Mucosa of descending colon (tissue), 3 donors: ENCODE results near the gene ABCB11. TPM values are rescaled to one million over a fixed set of nuclear protein-coding genes. Genes with fewer than 3 reads are reported as not detected.
"Not testable (repeated sequence)": the region's sequence is repeated elsewhere in the genome, so short reads cannot be mapped to it uniquely, and the experiment has no call there.

Experiments used
- ATAC-seq: fragments of 200-7000 bp; cut with Tn5 transposase; one replicate; pipeline ENCODE4 v1.9.1; 2020; ENCODE audit warnings: mild to moderate bottlenecking, moderate library complexity
- DNase-seq, 3 donors: peaks; one replicate each; pipeline ENCODE4 v3.0.0-alpha.2; 2020
- H3K36me3 ChIP-seq: fragments of 200-600 bp; one replicate; pipeline ENCODE4 v1.8.0; 2021; ENCODE audit warnings: low read depth, mild to moderate bottlenecking
- H3K4me1 ChIP-seq: fragments of 200-600 bp; one replicate; pipeline ENCODE4 v1.8.0; 2021; ENCODE audit warnings: low read depth, mild to moderate bottlenecking
- H3K4me3 ChIP-seq: fragments of 200-600 bp; one replicate; pipeline ENCODE4 v1.8.0; 2021; ENCODE audit warnings: mild to moderate bottlenecking
- H3K9me3 ChIP-seq: fragments of 200-600 bp; one replicate; pipeline ENCODE4 v1.8.0; 2021; ENCODE audit warnings: mild to moderate bottlenecking
- intact Hi-C, 2 donors: fragments of 100-400 bp; cut with DNase I in 1 of 2; cut with micrococcal nuclease in 1 of 2; formaldehyde crosslinking; loops; one replicate each; pipeline versions ENCODE4 v1.11.0 to v1.11.1; 2022; cut with DNase I, micrococcal nuclease
- total RNA-seq, 3 donors: library from RNA; stranded (reverse); fragmentation: NEBNext Ultra II Directional in 2 of 3; extraction: Animal tissue kit (Norgen Biotek cat#: 25700) in 2 of 3; gene quantifications; one replicate each; pipeline versions ENCODE4 v1.2.1 to v1.2.4, GENCODE V29; 2021 to 2023
- TF ChIP-seq, protein P1 (sequence below): fragments of 200-600 bp; IDR thresholded peaks from one replicate; pipeline ENCODE4 v1.8.0; 2022; ENCODE audit warnings: antibody characterized with exemption, mild to moderate bottlenecking
- donor health status: DM: no; HTN: no; CAD: no; lungs with moderate emphysema.
- donor health status: DM: no; HTN: no; CAD: no.
- donor health status: DM: no; HTN: yes; CAD: no.

The ABCB11 gene
- total RNA-seq, 3 donors from 2014 or later: 1.2 to 21.7 (median 4.6) TPM

DNA sequence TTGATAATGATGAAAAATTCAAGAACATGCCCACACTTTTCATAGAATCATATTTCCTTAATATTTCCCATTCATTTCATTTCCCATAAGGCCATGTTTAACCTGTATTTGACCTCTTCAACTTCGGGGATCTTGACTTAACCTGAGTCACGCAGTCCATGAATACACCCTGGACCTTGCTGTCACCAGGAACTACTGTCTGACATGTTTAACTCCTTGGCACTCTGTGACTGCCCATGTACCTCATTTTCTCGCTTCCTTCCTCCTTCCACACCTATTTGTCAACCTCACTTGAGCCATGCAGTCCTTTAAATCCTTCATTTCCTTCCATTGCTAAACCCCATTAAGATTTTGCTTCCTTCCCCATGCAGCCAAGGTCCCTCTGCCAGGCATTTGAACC, 16.3 kb downstream of the ABCB11 start:
- Histone ChIP-seq H3K4me1 (peaks cover 22% of the 10 kb centered on the region), H3K36me3 (no peaks in the 10 kb centered on the region), H3K9me3 (no peaks in the 10 kb centered on the region), H3K4me3 (no peak overlapping the region)
- TF ChIP-seq, protein P1, sequence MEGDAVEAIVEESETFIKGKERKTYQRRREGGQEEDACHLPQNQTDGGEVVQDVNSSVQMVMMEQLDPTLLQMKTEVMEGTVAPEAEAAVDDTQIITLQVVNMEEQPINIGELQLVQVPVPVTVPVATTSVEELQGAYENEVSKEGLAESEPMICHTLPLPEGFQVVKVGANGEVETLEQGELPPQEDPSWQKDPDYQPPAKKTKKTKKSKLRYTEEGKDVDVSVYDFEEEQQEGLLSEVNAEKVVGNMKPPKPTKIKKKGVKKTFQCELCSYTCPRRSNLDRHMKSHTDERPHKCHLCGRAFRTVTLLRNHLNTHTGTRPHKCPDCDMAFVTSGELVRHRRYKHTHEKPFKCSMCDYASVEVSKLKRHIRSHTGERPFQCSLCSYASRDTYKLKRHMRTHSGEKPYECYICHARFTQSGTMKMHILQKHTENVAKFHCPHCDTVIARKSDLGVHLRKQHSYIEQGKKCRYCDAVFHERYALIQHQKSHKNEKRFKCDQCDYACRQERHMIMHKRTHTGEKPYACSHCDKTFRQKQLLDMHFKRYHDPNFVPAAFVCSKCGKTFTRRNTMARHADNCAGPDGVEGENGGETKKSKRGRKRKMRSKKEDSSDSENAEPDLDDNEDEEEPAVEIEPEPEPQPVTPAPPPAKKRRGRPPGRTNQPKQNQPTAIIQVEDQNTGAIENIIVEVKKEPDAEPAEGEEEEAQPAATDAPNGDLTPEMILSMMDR: no peak
- DNase-seq: no peak
- intact Hi-C loops: no loop called here
- ATAC-seq: peak; percentile 25

DNA sequence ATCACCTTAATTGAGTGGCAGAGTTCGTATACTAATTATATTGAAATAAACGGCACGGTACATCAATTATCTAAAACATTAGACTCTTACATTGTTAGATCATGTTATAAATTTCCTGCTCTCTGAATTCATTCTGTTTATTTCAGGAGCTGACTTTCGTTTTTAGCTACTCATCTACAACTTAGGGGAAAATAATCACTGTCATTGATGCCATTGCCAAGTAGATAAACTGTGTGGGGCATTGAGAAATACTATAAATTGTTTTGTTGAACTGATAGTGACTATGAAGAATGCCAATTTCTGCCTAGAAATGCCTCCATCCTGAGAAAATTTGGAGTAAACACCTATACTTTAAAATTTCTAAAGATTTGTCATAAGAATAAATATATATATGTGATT, 17.5 kb downstream of the ABCB11 start:
- no peaks in the 10 kb centered on the region for H3K36me3 ChIP-seq
- no peak for DNase-seq
- H3K9me3 ChIP-seq: no peaks in the 10 kb centered on the region
- TF ChIP-seq, protein P1: no peak
- peaks cover 22% of the 10 kb centered on the region for H3K4me1 ChIP-seq
- H3K4me3 ChIP-seq: no peak overlapping the region
- no peak for ATAC-seq
- intact Hi-C loops: no loop called here

DNA sequence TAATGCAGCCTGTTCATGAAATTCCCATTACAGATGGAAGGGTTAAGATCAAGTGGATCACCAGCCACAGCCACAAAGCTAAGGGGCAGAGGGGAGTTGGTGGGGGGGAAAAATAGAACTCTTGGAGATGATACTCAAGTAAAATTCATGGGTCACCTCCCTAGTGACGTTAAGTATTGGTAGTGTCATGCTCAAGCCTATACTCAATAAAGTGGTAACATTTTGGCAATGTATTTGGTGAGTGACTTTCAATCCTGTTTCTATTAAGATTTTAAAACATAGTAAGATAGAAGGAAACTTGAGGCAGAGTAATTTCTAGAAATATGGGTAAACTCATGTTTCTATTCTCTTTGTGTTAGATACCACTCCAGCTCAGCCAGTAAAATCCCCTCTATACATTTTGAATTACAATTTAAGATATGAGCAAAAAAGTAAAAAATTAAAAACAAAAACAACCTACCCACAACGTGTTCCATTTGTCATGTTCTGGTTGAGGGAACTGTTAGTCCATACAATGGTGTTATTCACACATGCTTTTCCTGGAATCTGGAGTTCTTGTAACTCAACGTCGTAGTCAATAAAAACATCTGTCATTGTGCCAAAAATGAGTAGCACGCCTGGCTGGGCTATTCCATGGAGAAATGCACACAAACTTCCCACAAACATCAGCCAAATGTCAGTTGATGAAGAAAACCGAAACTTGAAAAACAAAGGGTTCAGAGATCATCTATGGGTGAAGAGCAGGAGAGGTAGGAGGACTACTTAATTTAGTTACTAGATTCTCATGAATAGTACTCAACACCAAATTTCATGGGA, 18.1 kb downstream of the ABCB11 start:
- intact Hi-C loops: no loop called here
- Histone ChIP-seq H3K36me3 (no peaks in the 10 kb centered on the region), H3K4me3 (no peak overlapping the region), H3K4me1 (peaks cover 22% of the 10 kb centered on the region), H3K9me3 (no peaks in the 10 kb centered on the region)
- ATAC-seq (peak; percentile 21), DNase-seq (no peak)
- TF ChIP-seq, protein P1: no peak

DNA sequence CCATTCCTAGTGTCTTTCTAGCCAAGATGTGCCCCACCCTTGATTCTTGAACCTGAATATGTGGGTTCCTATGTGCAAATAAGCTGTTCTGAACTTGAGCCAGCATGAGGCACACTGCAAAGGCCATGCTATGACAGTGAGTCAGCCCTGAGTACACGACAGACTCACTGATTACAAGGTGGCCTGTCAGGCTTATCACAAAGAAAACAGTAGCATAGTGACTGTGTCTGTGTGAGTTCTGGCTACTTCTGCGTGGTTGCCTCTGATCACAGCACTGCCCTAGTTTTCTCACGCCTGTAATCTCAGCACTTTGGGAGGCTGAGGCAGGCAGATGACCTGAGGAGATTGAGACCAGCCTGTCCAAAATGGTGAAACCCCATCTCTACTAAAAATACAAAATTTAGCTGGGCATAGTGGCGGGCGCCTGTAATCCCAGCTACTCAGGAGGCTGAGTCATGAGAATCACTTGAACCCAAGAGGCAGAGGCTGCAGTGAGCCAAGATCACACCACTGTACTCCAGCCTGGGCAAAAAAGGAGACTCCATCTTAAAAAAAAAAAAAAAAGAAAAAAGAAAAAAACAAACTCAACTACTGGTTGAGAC, 18.8 kb downstream of the ABCB11 start:
- H3K4me1 ChIP-seq: peaks cover 22% of the 10 kb centered on the region
- intact Hi-C loops, H3K36me3 ChIP-seq, H3K9me3 ChIP-seq, H3K4me3 ChIP-seq: not testable (repeated sequence)
- peak; percentile 96 for ATAC-seq
- peak; percentile 38 to 78 (median 49) for DNase-seq

DNA sequence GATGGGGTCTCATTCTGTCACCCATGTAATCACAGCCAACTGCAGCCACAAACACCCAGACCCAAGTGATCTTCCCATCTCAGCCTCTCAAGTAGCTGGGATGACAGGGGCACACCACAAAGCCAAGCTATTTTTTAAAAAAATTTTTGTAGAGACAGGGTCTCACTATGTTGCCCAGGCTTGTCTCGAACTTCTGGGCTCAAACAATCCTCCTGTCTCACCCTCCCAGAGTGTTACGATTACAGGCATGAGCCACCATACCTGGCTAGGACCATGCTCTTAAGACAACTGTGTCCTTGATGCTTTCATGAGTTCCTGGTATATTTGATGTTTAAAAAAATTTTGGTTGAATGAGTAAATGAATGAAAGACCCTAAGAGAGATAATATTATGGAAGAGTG, 19.4 kb downstream of the ABCB11 start:
- DNase-seq: no peak
- H3K4me3 ChIP-seq: no peak overlapping the region
- intact Hi-C loops: no loop called here
- H3K9me3 ChIP-seq: no peaks in the 10 kb centered on the region
- peaks cover 22% of the 10 kb centered on the region for H3K4me1 ChIP-seq
- TF ChIP-seq, protein P1: no peak
- no peaks in the 10 kb centered on the region for H3K36me3 ChIP-seq
- ATAC-seq: no peak

DNA sequence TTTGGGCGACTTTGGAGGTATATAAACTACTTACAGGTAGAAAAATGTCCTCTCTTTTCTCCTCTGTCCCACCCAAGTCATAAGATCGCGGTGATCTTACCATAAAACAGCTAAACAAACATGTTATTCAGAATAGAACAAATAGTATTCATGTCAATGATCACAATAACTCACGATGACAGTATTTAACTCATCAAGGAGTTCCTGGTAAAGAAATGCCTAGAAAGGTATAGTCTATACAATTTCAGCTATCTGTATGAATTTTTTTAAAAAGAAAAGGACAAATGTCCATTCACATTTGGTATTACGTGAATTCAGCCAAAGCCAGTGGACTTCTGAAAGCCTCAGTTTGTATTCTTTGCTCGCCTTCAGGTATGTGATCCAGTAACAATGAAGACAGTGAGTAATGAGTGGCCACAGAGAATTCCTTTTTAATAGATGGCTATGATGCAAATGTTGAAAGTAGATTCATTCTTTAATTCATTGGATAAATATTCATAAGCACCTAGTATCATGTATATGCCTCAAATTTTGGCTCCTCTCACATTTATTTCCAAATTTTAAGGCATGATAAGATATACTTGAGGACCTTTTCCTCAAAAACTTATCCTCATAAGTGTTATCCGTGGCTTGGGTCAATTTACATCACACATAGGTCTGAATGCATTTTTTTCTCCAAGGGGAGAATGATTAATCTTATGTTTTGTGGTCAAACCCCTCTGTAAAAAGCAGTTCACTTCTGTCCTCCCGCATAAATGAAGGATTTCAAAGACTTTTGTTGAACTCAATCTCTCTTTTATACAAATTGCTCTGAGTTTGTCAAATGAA, 20.3 kb downstream of the ABCB11 start:
- H3K4me1 ChIP-seq: peaks cover 22% of the 10 kb centered on the region
- H3K4me3 ChIP-seq: no peak overlapping the region
- DNase-seq (peak in 1 of 3 donors; percentile 49), ATAC-seq (peak; percentile 65)
- no peaks in the 10 kb centered on the region for H3K36me3 ChIP-seq
- TF ChIP-seq, protein P1: no peak
- intact Hi-C loops: no loop called here
- H3K9me3 ChIP-seq: no peaks in the 10 kb centered on the region
